Stimulated activated CD4-positive, alpha-beta T cell treated with anti-CD3 and anti-CD28 coated beads, Interleukin-2, amount 100 ng/mL, for 24 hours (primary cell): ENCODE results near the gene SLC5A10.
"Not testable (repeated sequence)": the region's sequence is repeated elsewhere in the genome, so short reads cannot be mapped to it uniquely, and the experiment has no call there.

Source experiments
- DNase-seq, 2 donors: peaks; one replicate each; pipeline ENCODE4 v3.0.0-alpha.2; 2020

SLC5A10 gene

GRCh38 chr17:18951941-18952842 lies at the start of gene SLC5A10:
Gene SLC5A10 (plus strand): TSS chr17:18952165. CDS start chr17:18952206, 41 bp downstream.
- no peak for DNase-seq

GRCh38 chr17:18904482-18904881 lies 47.5 kb upstream of the SLC5A10 start:
- DNase-seq: no peak

GRCh38 chr17:18905226-18905625 lies 46.7 kb upstream of the SLC5A10 start:
- DNase-seq: no peak

GRCh38 chr17:18910326-18910725 lies 41.6 kb upstream of the SLC5A10 start:
- no peak for DNase-seq

- no peak for DNase-seq
Observed at GRCh38 chr17:18910881-18911280, 41.1 kb upstream of the SLC5A10 start.

GRCh38 chr17:18916816-18917500 lies 35.0 kb upstream of the SLC5A10 start:
- DNase-seq: no peak

GRCh38 chr17:18917506-18918032 lies 34.4 kb upstream of the SLC5A10 start:
- no peak for DNase-seq

- DNase-seq: no peak
Observed at GRCh38 chr17:18919963-18920362, 32.0 kb upstream of the SLC5A10 start.

GRCh38 chr17:18920911-18921441 lies 31.0 kb upstream of the SLC5A10 start:
- peak in 1 of 2 donors; percentile 10 for DNase-seq

GRCh38 chr17:18921485-18921884 lies 30.5 kb upstream of the SLC5A10 start:
- DNase-seq: no peak

- peak; percentile 23 to 41 for DNase-seq
Observed at GRCh38 chr17:18921912-18922451, 30.0 kb upstream of the SLC5A10 start.

GRCh38 chr17:18922596-18922995 lies 29.4 kb upstream of the SLC5A10 start:
- DNase-seq: not testable (repeated sequence)

- no peak for DNase-seq
Observed at GRCh38 chr17:18925187-18925586, 26.8 kb upstream of the SLC5A10 start.

GRCh38 chr17:18928628-18929125 lies 23.3 kb upstream of the SLC5A10 start:
- no peak for DNase-seq

GRCh38 chr17:18932360-18933055 lies 19.5 kb upstream of the SLC5A10 start:
- DNase-seq: no peak

- DNase-seq: no peak
Observed at GRCh38 chr17:18933102-18934058, 18.6 kb upstream of the SLC5A10 start.

- no peak for DNase-seq
Observed at GRCh38 chr17:18937981-18938691, 13.8 kb upstream of the SLC5A10 start.

GRCh38 chr17:18938692-18939023 lies 13.3 kb upstream of the SLC5A10 start:
- no peak for DNase-seq

- no peak for DNase-seq
Observed at GRCh38 chr17:18944646-18945045, 7.3 kb upstream of the SLC5A10 start.

GRCh38 chr17:18946536-18946935 lies 5.4 kb upstream of the SLC5A10 start:
- no peak for DNase-seq

GRCh38 chr17:18947866-18948265 lies 4.1 kb upstream of the SLC5A10 start:
- DNase-seq: no peak
